AG10803 (cell line): ENCODE measurements around the gene KLK8.

Source experiments
- DNase-seq: peaks from one replicate; pipeline ENCODE4 v3.0.0; 2010; ENCODE audit warnings: low read depth
- H3K4me3 ChIP-seq: 2 replicates; pipeline ENCODE4 v1.5.1; 2011; ENCODE audit warnings: mild to moderate bottlenecking, low read length, control low read depth
- TF ChIP-seq, protein P1 (sequence below): conservative IDR thresholded peaks from 2 replicates; pipeline ENCODE4 v1.5.1; 2011; ENCODE audit warnings: mild to moderate bottlenecking, low read length, control low read depth, inconsistent platforms

KLK8 gene

DNA sequence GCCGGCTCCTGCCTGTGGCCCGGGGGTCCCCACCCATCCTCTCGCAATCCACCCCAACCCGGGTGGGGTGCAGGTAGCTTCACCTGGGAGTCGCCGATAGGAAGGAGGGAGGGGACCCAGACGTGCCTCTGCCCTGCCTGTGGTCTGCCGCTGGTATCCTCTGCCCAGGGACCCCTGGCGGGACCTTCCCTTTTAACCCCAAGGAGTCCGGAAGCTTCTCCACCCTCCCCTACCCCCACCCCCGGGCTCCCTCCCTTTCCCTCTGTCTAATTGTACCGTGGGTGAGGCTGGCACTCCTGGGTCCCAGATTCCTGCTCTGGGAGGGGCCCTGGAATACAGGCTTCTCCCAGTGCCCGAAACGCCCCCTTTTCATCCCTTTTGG is 18.1 kb upstream of the KLK8 start, which contains the start of gene KLK10:
KLK10 (minus strand) TSS at position 166 of the 382 bp plus-strand sequence. CDS start 579 bp downstream, outside the sequence.
- TF ChIP-seq, protein P1, sequence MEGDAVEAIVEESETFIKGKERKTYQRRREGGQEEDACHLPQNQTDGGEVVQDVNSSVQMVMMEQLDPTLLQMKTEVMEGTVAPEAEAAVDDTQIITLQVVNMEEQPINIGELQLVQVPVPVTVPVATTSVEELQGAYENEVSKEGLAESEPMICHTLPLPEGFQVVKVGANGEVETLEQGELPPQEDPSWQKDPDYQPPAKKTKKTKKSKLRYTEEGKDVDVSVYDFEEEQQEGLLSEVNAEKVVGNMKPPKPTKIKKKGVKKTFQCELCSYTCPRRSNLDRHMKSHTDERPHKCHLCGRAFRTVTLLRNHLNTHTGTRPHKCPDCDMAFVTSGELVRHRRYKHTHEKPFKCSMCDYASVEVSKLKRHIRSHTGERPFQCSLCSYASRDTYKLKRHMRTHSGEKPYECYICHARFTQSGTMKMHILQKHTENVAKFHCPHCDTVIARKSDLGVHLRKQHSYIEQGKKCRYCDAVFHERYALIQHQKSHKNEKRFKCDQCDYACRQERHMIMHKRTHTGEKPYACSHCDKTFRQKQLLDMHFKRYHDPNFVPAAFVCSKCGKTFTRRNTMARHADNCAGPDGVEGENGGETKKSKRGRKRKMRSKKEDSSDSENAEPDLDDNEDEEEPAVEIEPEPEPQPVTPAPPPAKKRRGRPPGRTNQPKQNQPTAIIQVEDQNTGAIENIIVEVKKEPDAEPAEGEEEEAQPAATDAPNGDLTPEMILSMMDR: no peak
- no peak for DNase-seq
- H3K4me3 ChIP-seq: no peak within 1 kb of the TSS; the same call in 1 of the 2 replicates

DNA sequence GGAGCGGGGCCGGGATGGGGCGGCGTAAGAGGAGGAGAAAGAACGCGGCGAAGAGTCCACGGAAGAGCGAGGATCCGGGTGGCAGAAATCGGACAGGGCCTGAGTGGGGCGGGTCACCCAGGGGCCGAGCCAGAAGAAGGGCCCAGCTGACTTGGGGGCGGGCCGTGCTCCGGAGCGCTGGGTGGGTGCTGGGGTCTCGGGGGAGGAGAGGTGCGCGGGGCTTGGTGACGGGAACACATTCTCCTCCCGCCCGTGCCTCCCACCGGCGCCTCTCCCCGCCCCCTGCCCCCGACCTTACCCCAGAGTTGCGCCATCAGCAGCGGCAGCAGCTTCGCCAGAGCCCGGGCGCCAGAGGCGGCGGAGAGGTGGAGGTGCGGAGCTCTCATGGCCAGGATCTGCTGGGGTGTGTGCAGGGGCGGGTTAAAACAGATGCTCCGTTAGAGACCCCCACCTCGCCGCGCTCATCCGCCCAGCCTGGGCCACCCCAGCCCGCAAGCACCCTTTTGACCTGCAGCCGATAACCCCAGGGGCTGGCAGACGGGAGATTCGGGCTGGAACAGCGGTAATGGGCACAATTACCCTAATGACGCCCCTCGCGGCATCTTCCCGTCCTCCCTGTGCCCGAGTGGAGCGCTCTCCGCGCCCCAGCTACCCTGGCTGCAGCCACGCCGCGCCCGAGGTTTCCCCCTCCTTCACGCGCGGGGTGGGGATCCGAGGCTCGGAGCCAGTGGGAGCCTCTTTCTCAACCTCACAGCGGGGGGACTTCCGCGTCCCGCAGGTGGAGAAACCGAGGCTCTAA is 17.5 kb upstream of the KLK8 start:
- no peak for DNase-seq
- TF ChIP-seq, protein P1: no peak
- no peak overlapping the region; the same call in 1 of the 2 replicates for H3K4me3 ChIP-seq

DNA sequence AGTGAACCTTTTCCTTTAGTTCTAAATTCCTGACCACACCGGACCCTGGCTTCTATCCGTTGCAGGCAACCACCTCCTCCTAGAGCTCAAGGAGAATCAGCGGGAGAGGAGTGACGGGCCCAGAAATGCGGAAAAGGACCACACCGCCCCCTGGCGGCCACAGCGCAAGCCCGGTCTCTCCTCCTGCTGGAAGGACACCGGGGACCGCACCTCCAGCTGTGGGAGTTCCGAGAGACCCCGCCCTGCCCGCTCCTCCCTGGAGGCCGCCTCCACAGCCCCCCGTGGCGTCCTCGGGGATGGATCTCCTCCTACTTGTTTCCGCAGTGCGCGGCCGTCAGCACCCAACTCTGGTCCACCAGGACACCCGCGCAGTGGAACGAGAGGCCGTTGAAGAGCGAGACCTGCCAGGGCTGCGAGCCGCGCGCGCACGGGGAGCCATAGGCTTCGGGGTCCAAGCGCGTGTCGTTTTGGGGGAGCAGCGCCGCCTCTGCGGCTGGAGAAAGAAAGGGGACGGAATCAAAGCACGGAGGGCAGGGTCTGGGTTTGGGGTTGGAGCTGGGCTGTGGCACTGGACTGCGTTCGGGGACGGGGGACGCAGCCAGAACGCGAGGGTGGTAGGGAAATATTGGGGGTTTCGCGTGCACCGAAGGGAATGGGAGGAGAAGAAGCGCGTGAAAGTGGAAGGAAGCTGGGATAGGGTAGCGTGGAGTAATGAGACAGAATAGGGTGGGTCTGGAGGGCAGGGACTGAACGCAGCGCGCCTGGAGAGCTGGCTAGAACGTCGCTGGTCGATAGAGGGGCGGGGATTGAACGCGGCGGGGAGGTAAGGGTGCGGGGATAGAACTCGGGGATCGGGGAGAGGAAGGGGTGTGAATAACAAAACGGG is 15.6 kb upstream of the KLK8 start:
- H3K4me3 ChIP-seq: no peak overlapping the region; the same call in 1 of the 2 replicates
- peak; percentile 31 for DNase-seq
- TF ChIP-seq, protein P1: peak; percentile 61

DNA sequence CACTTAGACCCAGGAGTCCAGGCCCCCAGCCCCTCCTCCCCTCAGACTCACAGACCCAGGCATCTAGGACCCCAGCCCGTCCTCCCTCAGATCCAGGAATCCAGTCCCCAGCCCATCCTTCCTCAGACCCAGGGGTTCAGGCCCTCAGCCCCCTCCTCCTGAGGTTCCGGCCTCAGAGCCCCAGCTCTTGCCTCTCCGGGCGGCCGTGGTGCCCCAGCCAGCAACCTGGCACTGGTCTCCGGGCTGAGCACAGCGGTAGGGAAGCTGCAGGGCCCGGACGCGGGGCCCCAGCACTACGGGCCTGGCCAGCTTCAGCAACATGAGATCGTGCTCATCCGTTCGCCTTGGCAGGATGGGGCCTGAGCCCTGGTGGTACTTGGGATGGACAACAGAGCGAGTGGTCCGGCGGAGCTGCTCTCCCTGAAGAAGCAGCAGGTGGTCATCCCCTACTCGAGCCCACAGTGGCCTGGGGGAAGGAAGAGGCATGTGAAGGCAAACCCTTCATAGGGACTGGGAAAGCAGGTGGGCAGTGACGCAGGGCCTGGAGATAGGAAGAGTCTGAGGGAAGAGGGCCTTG is 14.4 kb upstream of the KLK8 start:
- DNase-seq: no peak
- TF ChIP-seq, protein P1: no peak
- no peak overlapping the region for H3K4me3 ChIP-seq

DNA sequence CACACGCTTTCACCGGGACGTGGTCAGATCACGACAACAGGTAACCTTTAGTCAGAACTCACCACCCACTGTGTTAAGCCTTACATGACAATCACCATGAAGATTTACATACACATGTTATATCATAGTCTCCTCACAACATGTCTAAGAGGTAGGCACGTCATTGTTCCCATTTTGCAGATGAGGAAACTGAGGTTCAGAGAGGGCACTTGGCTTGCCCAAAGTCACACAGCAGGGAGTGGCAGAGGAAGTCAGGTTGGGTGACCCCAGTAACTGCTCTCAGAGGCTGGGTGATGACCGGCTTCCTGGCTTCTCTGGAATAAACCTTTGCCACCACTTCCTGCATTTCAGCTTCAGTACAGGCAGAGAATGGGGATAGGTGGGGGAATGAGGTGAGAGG is 12.8 kb upstream of the KLK8 start:
- no peak for DNase-seq
- TF ChIP-seq, protein P1: no peak
- no peak overlapping the region for H3K4me3 ChIP-seq

DNA sequence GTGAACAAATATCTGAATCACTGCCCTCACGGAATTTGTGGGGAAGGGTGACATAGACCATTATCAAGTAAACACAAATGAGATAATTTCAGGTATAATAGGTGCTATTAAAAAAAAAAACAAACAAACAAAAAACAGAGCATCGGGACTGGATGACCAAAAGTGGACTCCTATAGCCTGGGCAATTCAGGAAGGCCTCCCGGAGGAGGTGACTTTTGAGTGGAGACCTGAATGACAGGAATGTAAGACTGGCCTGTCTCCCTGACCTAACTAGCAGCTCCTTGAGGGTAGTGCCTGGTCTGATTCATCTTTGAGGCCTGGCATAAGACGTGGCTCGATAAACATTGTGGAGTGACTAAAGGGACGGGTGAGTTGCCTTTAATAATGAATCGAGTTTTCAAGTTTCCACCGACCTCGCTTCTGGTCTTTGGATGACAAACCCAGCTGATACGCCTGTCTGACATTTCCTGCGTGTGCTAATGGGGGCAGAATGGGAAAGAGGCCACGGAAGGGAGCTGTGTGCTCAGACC is 11.3 kb upstream of the KLK8 start:
- no peak for DNase-seq
- TF ChIP-seq, protein P1: no peak
- no peak overlapping the region for H3K4me3 ChIP-seq
